IPS DF 4.7 (cell line): Measurements from ENCODE around the gene FBN2.

ENCODE experiments used
- DNase-seq: peaks from one replicate; pipeline ENCODE4 v3.0.0-alpha.2; 2013; ENCODE audit warnings: low spot score; ENCODE audit errors: extremely low read depth

FBN2 gene

GRCh38 chr5:128538000-128538249, at the start of gene FBN2:
Gene FBN2, minus strand, starts transcription at chr5:128538245. Its CDS starts 642 bp downstream, at chr5:128537603.
- no peak for DNase-seq

- no peak for DNase-seq
These were observed 49.2 kb upstream of the FBN2 start for GRCh38 chr5:128587275-128587674.

DNA sequence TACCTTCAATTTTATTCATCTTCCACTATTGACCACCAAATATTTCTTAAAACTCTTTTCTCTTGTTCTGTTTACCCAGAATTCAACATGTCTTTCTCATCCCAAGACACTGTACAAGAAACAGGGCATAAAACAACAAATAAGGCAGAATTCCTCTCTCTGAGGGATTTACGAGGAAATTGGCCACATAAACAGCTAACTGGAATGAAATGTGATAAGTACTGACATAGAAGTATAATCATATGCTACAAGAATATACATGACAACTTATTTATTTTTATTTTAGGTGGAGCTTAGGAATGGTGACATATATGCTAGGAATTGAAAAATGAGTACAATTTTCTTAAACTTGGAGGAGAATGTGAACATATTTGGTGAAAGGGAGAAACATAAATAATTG, 48.8 kb upstream of the FBN2 start:
- no peak for DNase-seq

GRCh38 chr5:128579639-128580038, 41.6 kb upstream of the FBN2 start:
- DNase-seq, result no peak

DNA sequence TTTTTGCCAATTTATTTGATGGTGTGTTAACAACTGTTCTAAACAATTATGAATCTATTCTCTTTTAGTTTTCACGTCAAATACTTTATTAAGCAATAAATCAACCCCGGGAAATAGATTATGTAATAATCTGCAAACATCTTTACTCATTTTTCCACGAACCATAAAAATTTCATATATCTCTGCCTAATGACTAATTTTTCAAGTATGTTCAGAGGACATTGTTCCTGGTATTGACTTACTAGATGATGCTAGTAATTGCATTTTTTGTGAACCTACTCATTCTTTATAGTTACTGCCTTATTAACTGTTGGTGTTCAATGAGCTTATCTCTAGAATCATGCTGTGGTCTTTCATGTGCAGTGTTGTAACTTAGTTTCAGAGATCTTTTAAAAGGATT, 41.0 kb upstream of the FBN2 start:
- DNase-seq, result no peak

GRCh38 chr5:128574041-128574440, 36.0 kb upstream of the FBN2 start:
- DNase-seq, result no peak

DNA sequence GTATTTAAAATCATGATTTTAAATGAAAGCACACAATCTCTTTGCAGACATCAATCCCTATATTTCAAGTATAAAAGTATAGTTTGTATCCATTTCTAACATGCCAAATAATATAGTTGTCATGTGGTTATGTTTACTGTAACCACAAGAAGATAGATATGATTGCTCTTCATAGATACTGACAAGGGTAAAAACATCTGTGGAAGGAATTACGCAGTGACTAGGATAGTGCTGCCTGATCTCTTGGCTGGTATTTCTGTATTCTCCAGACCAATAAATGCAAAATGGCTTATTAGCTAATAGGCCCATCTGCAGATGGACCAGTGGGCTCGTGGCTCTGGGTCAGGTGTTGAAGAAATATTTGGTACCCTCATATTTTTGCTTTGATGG, 34.9 kb upstream of the FBN2 start:
- no peak for DNase-seq

GRCh38 chr5:128572051-128572929, 34.2 kb upstream of the FBN2 start:
- no peak for DNase-seq

- DNase-seq, result no peak
These were observed 28.1 kb upstream of the FBN2 start for GRCh38 chr5:128566178-128566577.

DNA sequence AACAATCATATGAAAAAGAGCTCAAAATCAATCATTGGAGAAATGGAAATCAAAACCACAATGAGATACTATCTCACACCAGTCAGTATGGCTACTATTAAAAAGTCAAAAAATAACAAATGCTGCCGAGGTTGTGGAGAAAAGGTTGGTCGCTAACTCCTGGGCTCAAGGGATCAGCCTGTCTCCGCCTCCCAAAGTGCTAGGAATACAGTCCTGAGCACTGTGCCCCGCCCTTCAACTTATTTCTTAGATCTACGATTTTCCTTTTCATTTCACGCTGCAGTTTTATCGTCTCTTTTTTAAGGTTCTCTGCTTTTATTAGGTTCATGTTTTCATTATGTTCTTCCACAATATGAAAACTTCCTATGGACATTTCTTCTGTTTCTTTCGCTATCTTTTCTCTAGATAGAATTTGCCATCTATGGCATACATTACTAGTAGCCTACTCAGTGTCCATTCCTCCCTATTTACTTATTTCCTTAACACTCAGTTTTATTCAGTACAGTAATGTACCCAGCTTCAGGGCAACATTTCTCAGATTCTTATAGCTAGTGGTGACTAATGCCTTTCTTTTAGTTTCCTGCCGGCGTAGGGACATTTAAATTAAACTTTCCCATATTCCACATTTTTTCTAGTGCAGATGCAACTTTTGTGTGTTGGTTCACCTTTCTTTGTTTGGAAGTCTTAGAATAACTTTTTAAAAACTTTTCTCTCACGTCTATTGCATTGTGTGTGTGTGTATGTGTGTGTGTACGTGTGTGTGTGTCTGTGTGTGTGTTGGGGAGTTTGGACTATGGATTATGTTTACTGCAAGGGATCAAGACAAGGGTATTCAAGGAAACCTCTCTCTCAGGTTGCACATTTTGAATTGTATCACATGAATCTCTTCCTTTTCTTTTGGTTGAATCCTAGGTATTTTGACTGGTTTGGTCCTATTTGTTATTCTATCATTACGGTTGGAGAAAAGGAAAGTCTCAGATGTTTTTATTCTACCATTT, 21.6 kb upstream of the FBN2 start:
- DNase-seq, result no peak

DNA sequence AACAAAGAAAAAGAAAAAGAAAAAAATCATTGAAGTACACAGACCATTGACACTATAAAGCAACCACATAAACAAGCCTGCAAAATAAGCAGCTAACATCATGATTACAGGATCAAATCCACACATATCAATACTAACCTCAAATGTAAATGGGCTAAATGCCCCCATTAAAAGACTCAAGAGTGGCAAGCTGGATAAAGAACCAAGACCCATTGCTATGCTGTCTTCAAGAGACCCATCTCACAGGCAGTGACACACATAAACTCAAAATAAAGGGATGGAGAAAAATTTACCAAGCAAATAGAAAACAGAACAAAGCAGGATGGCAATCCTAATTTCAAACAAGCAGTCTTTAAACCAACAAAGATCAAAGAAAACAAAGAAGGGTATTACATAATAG, 15.7 kb upstream of the FBN2 start:
- DNase-seq, result no peak

- DNase-seq, result no peak
These were observed 13.4 kb upstream of the FBN2 start for GRCh38 chr5:128551476-128551875.

GRCh38 chr5:128549496-128549895, 11.5 kb upstream of the FBN2 start:
- DNase-seq, result no peak

GRCh38 chr5:128546658-128547281, 8.7 kb upstream of the FBN2 start:
- no peak for DNase-seq

- DNase-seq, result no peak
These were observed 3.3 kb upstream of the FBN2 start for GRCh38 chr5:128541385-128541784.

- DNase-seq, result no peak
These were observed 989 bp upstream of the FBN2 start for GRCh38 chr5:128539038-128539429.

DNA sequence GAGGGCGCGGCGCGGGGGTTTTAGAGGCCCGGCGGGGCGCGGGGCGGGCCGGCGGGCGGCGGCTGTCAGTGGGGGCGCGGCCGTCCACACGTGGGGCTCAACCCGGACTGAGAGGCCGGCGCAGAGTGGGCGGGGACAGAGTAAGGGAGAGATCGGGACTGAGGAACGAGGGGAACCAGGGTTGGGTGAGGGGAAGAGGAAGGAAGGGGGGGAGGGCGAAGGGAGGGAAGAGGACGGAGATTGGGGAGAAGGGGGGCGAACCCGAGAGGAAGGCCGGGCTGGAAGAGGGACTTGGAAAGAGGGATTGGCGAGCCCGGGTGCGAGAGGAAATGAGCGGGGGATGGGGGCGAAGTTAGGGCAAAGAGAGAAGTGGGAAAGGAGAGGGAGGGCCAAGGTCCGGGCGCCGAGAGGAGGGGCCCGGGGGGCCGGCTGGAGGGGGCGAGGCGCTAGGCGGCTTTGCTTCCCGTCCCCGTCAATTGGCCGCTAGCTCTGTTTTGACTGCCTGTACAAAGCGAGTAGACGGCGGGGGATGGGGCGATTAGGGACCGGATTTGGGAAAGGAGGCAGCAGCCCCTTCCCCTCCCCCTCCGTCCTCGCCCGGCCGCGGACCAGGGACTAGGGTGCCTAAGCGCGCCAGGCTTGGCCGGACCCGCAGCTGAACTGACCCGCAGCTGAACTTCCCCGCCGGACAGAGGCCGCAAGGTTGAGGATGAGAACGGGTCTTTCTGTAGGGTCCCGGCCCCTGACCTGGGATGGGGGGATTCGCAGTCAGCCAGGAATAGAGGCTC, 399 bp upstream of the FBN2 start:
- DNase-seq, result no peak

- DNase-seq, result no peak
These were observed 635 bp downstream of the FBN2 start for GRCh38 chr5:128537221-128537999.

DNA sequence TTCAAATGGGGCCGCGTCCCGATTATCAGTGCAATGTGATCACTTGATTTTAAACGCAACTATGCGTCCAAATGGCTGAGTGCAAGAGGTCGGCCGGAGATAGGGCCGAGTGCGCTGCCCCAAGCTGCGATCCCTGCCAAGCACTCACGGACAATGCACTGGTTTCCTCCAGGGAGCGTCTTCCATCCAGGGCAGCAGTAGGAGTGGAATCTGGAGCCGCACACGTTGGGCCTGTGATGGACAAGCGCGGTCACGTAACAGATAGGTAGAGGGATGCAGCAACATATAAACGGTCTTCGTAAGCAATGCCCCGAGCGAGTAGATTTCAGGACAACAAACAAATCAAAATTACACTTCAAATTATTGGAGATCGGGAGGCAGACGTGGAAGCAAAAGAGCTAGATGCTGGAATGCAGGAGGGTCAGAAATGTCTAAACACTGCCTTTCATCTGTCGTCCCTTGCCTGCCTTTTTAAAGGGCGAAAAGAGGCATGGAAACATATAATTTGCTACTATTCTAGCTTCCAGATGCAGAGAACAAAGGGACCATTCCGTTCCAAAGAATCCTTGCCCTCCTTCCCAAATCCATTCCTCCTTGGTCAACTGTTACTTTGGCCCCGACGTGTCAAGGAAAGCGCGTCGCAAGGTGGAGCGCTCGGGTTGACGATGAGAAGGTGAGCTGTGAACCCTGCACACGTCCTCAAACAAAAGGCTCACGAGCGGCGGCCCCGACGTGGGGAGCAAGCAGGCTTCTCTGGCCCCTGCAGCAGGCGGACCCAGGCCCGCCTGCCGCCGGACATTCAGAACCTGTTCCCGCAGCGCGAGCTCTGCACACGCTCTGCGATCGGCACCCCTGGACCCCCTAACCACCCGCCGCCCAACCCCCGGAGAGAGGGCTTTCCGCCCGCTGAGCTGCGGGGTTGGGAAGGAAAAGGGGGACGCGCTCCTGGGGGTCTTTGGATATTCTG, 1.5 kb downstream of the FBN2 start:
- no peak for DNase-seq
